Measurements from ENCODE around the gene PDHA2. TPM values are rescaled to one million over a fixed set of nuclear protein-coding genes. Genes with fewer than 3 reads are reported as not detected.

Gene PDHA2
- total RNA-seq (2022; extraction: Qiagen RNA extraction; ENCODE audit: low read depth) = not detected in 5 replicates

DNA sequence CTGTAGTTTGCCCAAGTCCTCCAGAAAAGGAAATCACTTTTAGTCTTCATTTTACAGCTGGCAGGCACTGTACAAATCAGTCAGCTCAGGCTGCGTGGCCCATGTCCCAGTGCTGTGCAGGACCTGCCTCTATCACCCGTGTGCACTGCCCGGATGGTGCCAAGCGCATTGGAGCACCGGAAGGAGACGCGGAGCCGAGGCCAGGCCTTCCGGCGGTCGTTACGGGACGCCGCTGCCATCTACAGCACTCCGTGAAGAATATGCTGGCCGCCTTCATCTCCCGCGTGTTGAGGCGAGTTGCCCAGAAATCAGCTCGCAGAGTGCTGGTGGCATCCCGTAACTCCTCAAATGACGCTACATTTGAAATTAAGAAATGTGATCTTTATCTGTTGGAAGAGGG, at the start of gene PDHA2:
TSS of gene PDHA2 (plus strand) at position 203 of the 400 bp plus-strand sequence. CDS start at position 261, 58 bp downstream.

Data from A549 treated with ZK216348 at 1 μM for 4 hours (cell line).